Putamen (tissue), 1 donor: ENCODE results near the gene GNAL.
A peak's percentile ranks its signal among the peaks of the same experiment; 100 is the strongest.
"Not testable (repeated sequence)": the region's sequence is repeated elsewhere in the genome, so short reads cannot be mapped to it uniquely, and the experiment has no call there.

Source experiments
- DNase-seq: peaks from one replicate; pipeline ENCODE4 v3.0.0-alpha.2; 2016; ENCODE audit warnings: low spot score

Gene GNAL

GRCh38 chr18:11850821-11851145 lies 161.7 kb downstream of the GNAL start:
- DNase-seq: no peak

GRCh38 chr18:11851146-11851805 lies 162.2 kb downstream of the GNAL start, which contains the start of gene CHMP1B:
CHMP1B (plus strand) TSS chr18:11851413; CDS start chr18:11851512, 99 bp downstream.
- DNase-seq: peak; percentile 97

GRCh38 chr18:11851806-11852337 lies 162.8 kb downstream of the GNAL start:
- no peak for DNase-seq

- not testable (repeated sequence) for DNase-seq
Observed at GRCh38 chr18:11854554-11854953, 165.5 kb downstream of the GNAL start.

- peak; percentile 69 for DNase-seq
Observed at GRCh38 chr18:11857177-11857887, 168.3 kb downstream of the GNAL start.

- no peak for DNase-seq
Observed at GRCh38 chr18:11859282-11859830, 170.3 kb downstream of the GNAL start.

- no peak for DNase-seq
Observed at GRCh38 chr18:11859903-11860407, 170.9 kb downstream of the GNAL start.

- DNase-seq: no peak
Observed at GRCh38 chr18:11860594-11861450, 171.8 kb downstream of the GNAL start.

GRCh38 chr18:11861583-11862288 lies 172.7 kb downstream of the GNAL start:
- no peak for DNase-seq

- DNase-seq: no peak
Observed at GRCh38 chr18:11862468-11863137, 173.5 kb downstream of the GNAL start.

GRCh38 chr18:11864471-11864870 lies 175.4 kb downstream of the GNAL start:
- no peak for DNase-seq

- no peak for DNase-seq
Observed at GRCh38 chr18:11865071-11865470, 176.0 kb downstream of the GNAL start.

GRCh38 chr18:11866329-11866728 lies 177.3 kb downstream of the GNAL start:
- DNase-seq: no peak

GRCh38 chr18:11866764-11867163 lies 177.7 kb downstream of the GNAL start:
- no peak for DNase-seq

GRCh38 chr18:11868230-11868629 lies 179.2 kb downstream of the GNAL start:
- no peak for DNase-seq

GRCh38 chr18:11871501-11871900 lies 182.4 kb downstream of the GNAL start:
- no peak for DNase-seq

GRCh38 chr18:11872479-11873136 lies 183.5 kb downstream of the GNAL start:
- no peak for DNase-seq

- no peak for DNase-seq
Observed at GRCh38 chr18:11873670-11874340, 184.7 kb downstream of the GNAL start.

- DNase-seq: no peak
Observed at GRCh38 chr18:11874676-11875075, 185.6 kb downstream of the GNAL start.
